NCI-H226 (cell line): ENCODE results near the gene CYP1B1.
"Not testable (repeated sequence)": the region's sequence is repeated elsewhere in the genome, so short reads cannot be mapped to it uniquely, and the experiment has no call there.

Experiments used
- DNase-seq: peaks from one replicate; pipeline ENCODE4 v3.0.0-alpha.2; 2015

Gene CYP1B1

GRCh38 chr2:38075507-38076151, at the start of gene CYP1B1:
TSS of gene CYP1B1 (minus strand) at chr2:38076151. CDS start at chr2:38075388, 763 bp downstream.
- no peak for DNase-seq

GRCh38 chr2:38125007-38125406, 49.1 kb upstream of the CYP1B1 start:
- no peak for DNase-seq

- DNase-seq = no peak
Measured at GRCh38 chr2:38123911-38124310, 48.0 kb upstream of the CYP1B1 start.

GRCh38 chr2:38122344-38122743, 46.4 kb upstream of the CYP1B1 start:
- DNase-seq = no peak

DNA sequence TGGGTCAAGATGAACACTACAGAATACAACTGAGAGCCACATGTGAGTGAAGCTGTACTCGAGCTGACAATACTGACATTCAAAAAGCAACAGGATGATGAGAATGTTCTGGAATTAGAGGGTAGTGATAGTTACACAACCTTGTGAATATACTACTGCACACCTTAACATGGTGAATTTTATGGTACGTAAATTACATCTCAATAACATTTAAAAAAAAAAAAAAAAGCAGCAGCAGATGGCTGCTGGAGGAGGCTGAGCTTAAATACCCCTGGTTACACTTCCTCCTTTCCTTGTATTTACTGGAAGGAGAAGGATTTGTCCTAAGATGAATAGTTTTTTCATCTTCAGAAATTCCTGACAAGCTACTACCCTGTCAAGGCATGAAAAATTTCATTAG, 45.5 kb upstream of the CYP1B1 start:
- no peak for DNase-seq

- DNase-seq = no peak
Measured at GRCh38 chr2:38120829-38121228, 44.9 kb upstream of the CYP1B1 start.

DNA sequence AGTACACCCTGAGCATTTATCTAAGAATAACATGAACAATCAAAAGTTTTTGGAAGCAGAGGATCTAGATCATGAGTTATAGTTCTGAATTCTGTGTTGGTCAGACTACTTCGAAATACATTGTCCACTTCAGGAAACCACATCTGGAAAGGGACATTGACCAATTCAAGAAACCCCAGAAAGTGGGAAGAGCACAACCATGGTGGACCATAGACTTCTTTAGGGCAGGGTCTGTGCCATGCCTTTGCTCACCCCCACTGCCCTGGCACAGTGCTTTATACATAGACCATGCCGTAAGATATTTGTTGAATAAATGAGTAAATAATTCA, 44.3 kb upstream of the CYP1B1 start:
- no peak for DNase-seq

DNA sequence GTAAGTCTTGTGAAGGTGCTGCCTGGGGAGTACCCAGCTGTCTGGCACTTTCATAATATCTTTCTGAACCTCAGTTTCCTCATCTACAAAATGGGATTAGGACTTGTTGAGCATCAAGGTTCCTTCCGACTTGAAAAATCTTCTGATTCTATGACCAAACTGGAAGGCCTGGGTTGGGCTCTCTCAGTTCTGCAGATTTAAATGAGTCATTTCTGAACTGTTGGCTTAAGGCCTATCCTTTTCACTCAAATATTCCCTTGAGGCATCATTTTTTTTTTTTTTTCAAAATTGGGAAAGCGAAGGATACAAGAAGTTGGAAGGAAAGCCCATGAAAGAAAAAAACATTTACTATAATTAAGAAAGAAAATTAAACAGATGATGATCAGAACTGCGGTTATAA, 40.8 kb upstream of the CYP1B1 start:
- DNase-seq = peak; percentile 85

DNA sequence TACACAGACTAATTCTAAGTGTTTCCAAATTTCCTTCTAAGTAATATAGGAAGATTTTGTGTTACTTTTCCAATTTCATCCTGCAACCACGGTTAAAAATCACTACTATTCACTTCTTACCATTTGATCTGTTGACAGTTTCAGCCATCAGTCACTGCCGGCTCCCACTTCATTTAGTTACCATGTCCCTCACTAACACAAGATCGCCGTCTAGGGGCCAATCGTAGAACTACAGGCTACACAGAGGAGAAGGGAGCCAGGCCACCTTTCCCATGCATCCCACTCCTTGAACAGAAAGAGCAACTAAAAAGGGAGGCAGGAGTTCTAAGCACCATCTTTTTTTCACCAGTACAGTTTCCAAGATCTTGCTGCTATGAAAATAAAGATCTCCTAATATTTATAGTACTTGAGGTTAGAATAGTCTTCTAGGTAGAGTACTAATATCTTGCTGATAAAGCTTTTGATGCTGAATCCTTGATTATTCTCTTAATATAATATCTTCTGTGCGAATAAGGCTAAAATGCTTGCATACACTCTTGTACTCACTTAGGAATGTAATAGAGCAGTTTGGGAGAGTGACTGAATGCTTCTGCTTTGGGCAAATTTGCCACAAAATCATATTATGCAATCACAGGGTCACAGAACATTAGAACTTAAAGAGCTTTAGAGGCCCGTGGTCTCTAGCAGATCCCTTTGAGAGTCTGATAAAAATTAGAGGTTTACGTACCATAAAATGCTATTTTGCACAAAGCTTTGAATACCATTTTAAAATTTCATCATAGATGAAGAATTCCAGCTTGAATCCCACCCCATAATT, 39.5 kb upstream of the CYP1B1 start:
- DNase-seq = peak; percentile 70

- peak; percentile 43 for DNase-seq
Measured at GRCh38 chr2:38113981-38114708, 38.2 kb upstream of the CYP1B1 start.

DNA sequence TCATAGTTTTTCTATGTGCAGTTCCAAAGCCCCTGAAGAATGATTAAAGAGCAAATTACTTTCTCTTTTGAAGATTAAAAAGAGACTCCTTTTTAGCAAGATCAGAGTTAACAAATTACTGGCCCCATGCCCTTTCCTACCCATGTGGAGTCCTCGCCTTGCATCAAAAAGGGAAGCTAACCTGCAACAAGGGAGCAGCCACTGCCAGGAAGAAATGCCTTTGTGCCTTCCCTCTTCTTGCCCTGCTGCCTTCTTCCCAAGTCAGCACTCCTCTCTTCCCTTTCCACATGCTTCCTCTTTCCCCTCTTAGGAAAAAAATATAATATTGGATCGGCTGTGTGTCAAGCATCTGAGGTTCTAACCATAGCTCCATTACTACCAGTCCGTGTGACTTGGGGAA, 37.1 kb upstream of the CYP1B1 start:
- no peak for DNase-seq

GRCh38 chr2:38111350-38111749, 35.4 kb upstream of the CYP1B1 start:
- not testable (repeated sequence) for DNase-seq

GRCh38 chr2:38109732-38110181, 33.8 kb upstream of the CYP1B1 start:
- no peak for DNase-seq

- DNase-seq = no peak
Measured at GRCh38 chr2:38108907-38109731, 33.2 kb upstream of the CYP1B1 start.

- DNase-seq = no peak
Measured at GRCh38 chr2:38107738-38108410, 31.9 kb upstream of the CYP1B1 start.

DNA sequence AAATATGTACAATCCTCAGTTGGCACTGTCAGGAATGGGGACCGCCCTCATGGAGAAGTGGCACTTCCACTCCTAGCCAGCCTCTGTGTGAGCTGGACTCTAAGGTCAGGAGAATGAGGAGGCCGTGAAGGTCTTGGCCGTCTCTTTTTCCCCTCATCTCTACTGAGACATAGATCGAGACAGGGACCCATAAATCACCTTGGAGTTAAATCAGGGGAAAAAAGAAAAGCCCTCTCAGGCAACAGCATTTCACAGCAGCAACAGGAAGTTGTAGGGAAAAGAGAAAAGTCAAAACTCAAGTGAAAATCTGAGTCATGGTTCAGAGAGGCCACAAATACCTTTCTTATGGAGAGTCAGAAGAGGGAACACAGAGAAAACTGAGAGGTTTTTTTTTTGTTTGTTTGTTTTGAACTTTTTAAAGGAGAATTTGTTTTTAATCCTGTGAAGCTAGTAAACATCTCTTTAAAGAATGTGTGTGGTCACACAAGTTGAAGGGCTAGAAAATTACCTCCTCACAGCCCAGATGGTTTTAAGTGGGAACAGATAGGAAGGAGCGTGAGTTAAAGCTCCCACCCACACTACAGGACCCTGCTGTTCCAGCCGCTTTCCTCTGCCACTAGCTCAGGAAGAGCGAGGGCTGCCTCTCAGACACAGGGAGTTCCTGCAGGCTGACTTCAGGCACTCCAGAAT, 30.6 kb upstream of the CYP1B1 start:
- DNase-seq = peak; percentile 65

DNA sequence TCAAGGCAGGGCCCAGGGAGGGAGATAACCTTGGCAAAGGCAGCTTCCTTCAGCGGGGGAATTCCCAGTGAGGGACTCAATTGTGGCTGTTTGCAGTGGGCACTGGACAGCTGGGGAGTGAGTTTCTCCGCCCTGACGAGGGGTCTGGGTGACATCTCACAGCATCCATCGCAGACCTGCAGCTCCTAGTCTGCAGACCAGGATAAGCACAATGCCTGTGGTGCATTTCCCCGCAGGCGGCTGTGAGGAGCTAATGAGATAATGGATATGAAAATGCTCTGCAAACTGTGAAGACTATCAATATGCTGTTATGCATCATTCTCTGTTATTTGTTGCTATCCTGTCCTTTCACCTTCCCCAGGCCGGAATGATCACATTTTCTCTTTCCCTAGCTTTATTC, 30.0 kb upstream of the CYP1B1 start:
- no peak for DNase-seq

DNA sequence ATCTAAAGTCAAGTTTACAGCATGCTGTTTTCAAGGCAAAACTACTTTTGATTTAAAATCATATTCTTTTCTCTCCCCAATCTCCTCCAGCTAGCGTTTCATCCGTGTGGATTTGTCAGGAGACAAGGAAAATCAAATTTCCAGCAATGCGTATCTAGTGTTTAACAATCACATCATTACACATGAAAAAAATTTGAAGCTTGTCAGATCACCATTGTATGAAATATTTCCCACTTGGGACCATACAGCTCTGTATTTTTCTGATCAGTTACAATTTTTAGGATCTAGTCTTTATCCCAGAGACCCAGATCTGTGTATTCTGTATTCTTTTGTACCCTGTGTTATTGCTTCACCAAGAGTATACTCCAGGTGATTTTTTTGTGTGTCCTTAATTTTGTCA, 28.6 kb upstream of the CYP1B1 start:
- no peak for DNase-seq

DNA sequence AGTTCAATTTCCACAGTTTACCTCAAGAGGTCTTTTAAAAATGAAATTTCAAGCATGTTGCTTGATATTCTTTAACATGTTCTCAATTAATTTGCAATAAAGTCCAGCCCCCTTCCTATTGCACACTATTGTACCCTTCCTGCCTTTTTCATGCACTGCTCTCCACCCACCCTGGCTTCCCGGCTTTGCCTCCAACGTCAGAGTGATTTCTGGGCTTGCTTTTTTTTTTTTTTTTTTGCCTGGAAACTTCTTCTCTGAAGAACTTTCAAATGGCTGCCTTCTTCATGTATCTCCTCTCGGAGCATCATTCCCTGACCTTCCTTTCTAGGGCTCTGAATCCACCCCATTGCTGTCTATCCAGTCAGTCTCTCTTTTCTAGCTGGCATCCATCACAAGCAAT, 24.4 kb upstream of the CYP1B1 start:
- no peak for DNase-seq

- DNase-seq = no peak
Measured at GRCh38 chr2:38099099-38100028, 23.4 kb upstream of the CYP1B1 start.
